Measurements from ENCODE around the gene PYURF.
A peak's percentile ranks its signal among the peaks of the same experiment; 100 is the strongest.

Gene PYURF

DNA sequence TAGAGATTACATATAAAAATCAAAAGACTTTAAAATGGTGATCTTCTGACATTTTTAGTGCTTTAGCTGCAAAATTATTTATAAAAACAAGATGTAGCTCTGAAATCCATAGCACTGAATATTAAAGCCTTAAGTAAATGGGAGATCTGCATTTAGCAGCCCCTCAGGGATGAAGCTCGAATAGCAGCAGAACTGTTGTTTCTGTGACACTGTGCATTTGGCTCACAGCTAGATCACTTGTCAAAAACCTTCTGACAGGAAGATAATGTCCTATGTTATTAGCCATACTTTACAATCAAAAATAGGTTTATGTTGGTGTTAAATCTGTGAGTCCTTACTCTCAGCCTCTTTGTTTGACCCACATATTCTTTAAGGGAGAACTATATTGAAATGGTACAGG, 14.1 kb upstream of the PYURF start:
- H3K4me3 ChIP-seq (ENCODE audit: low read depth, low read length) = no peak overlapping the region
- POLR2A ChIA-PET = no interaction called here
- CTCF ChIA-PET = interaction anchor here (0.5 to 2.6 kb wide), 6 partner anchors 9 to 135 kb away, joined by 3 to 13 read pairs (median 3); no protein-coding TSS in a partner anchor
- TF ChIP-seq, protein P1, sequence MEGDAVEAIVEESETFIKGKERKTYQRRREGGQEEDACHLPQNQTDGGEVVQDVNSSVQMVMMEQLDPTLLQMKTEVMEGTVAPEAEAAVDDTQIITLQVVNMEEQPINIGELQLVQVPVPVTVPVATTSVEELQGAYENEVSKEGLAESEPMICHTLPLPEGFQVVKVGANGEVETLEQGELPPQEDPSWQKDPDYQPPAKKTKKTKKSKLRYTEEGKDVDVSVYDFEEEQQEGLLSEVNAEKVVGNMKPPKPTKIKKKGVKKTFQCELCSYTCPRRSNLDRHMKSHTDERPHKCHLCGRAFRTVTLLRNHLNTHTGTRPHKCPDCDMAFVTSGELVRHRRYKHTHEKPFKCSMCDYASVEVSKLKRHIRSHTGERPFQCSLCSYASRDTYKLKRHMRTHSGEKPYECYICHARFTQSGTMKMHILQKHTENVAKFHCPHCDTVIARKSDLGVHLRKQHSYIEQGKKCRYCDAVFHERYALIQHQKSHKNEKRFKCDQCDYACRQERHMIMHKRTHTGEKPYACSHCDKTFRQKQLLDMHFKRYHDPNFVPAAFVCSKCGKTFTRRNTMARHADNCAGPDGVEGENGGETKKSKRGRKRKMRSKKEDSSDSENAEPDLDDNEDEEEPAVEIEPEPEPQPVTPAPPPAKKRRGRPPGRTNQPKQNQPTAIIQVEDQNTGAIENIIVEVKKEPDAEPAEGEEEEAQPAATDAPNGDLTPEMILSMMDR (IDR thresholded peaks at IDR 0.05; ENCODE audit: insufficient read depth, low read length, missing control alignments) = no peak
- DNase-seq (ENCODE audit: low read depth, low spot score) = no peak

DNA sequence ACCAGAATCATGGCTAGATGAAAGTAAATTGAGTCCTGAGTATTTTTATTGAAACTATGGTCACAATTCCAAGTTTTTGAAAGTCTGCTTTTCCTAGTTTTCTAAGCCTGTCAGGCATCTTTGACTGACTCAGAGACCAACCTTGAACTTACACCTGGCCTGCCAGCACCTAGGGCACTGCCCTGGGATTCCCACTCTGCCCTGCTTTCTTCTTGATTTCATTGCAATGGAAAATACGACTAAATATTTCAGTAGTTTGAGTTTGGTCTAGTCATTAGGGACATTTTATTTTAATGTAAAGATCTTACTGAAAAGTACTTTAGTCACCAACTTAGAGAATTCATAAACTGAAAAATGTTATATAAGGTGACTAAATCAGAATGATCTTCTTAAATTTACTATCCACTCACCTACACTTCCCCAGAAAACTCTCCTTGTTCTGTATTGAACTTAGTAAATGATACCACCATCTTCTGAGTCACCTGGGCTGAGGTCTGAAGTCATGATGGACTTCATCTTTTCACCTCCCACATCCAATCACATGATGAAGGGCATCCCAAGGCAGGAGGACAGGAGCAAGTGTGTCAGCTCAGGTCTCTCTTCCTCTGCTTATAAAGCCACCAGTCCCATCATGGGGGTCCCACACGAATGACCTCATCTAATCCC, 11.6 kb upstream of the PYURF start:
- POLR2A ChIA-PET = no interaction called here
- TF ChIP-seq, protein P1 (IDR thresholded peaks at IDR 0.05; ENCODE audit: insufficient read depth, low read length, missing control alignments) = no peak

DNA sequence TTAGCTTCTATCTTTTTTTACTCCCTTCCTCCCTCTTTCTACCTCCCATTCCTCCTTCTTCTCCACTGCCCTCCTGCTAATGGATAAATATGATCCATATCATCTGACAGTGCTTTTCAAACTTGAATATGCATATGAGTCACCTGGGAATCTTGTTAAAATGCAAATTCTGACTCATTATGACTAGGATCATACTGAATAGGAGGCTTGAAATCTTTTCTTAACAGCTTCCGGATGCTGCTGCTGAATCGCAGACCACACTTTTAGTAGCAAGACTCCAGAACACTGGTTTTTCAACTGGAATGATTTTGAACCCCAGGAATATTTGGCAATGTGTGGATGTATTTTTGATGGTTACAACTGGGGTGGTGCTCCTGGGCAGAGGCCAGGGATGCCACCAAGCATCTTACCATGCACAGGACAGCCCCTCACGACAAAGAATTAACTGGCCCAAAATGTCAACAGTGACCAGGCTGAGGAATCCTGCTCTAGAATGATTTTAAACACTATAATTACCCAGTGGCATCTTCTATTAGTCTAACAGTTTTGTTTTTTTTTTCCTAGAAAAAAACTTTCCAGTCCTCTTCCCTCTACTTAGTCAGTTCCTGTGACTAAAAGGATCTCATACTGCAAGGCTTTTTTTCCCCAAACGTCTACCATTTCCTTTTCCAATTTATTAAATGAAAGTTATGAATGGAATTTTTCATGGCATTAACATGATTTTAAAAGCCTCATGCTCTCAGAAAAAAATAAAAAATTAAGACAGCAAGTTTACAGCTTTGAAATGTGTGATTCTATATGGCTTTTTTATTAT, 10.6 kb upstream of the PYURF start:
- no peak overlapping the region for H3K4me3 ChIP-seq (ENCODE audit: low read depth, low read length)
- POLR2A ChIA-PET = no interaction called here
- TF ChIP-seq, protein P1 (IDR thresholded peaks at IDR 0.05; ENCODE audit: insufficient read depth, low read length, missing control alignments) = no peak
- CTCF ChIA-PET = interaction anchor here (0.7 to 4.8 kb wide), 7 partner anchors 35 to 489 kb away, joined by 3 to 27 read pairs (median 3); no protein-coding TSS in a partner anchor
- peak; percentile 77 for DNase-seq (ENCODE audit: low read depth, low spot score)

More for the DNA sequence above, 11.6 kb upstream of the PYURF start:
- H3K4me3 ChIP-seq (ENCODE audit: low read depth, low read length) = no peak overlapping the region
- no peak for DNase-seq (ENCODE audit: low read depth, low spot score)
- CTCF ChIA-PET = interaction anchor here (1.0 to 2.8 kb wide), 5 partner anchors 118 to 171 kb away, joined by 3 to 13 read pairs (median 6); no protein-coding TSS in a partner anchor

GRCh38 chr4:88533088-88533790, 9.7 kb upstream of the PYURF start:
- TF ChIP-seq, protein P1 (IDR thresholded peaks at IDR 0.05; ENCODE audit: insufficient read depth, low read length, missing control alignments) = no peak
- POLR2A ChIA-PET = no interaction called here
- DNase-seq (ENCODE audit: low read depth, low spot score) = no peak
- CTCF ChIA-PET = interaction anchor here (0.7 to 4.8 kb wide), 6 partner anchors 36 to 490 kb away, joined by 3 to 27 read pairs (median 4); no protein-coding TSS in a partner anchor
- H3K4me3 ChIP-seq (ENCODE audit: low read depth, low read length) = no peak overlapping the region

- ChIA-PET CTCF (interaction anchor here (0.8 to 4.8 kb wide), 15 partner anchors 9 to 493 kb away, joined by 3 to 27 read pairs (median 6); no protein-coding TSS in a partner anchor), POLR2A (no interaction called here)
Measured at GRCh38 chr4:88531549-88531948, 8.0 kb upstream of the PYURF start.

More at GRCh38 chr4:88531549-88531948, 8.0 kb upstream of the PYURF start:
- H3K4me3 ChIP-seq (ENCODE audit: low read depth, low read length) = no peak overlapping the region
- TF ChIP-seq, protein P1 (IDR thresholded peaks at IDR 0.05; ENCODE audit: insufficient read depth, low read length, missing control alignments) = no peak
- DNase-seq (ENCODE audit: low read depth, low spot score) = no peak

Data from AG04449 (cell line).